Vagina (tissue), 2 donors: ENCODE data around the gene TBC1D2. TPM values are rescaled to one million over a fixed set of nuclear protein-coding genes. Genes with fewer than 3 reads are reported as not detected.

ENCODE experiments used
- DNase-seq, 2 donors: peaks; one replicate each; pipeline ENCODE4 v3.0.0-alpha.2; 2017; ENCODE audit errors: extremely low spot score in 2 of 2
- H3K27ac ChIP-seq: fragments of 200-600 bp; sonication (generic); one replicate; pipeline ENCODE4 v1.5.1; 2019
- H3K27me3 ChIP-seq: fragments of 200-600 bp; sonication (generic); one replicate; pipeline ENCODE4 v1.5.1; 2019
- H3K36me3 ChIP-seq, 2 donors: fragments of 200-600 bp; sonication (generic); one replicate each; pipeline ENCODE4 v1.5.1; 2017 to 2019
- H3K4me1 ChIP-seq: fragments of 200-600 bp; sonication (generic); one replicate; pipeline ENCODE4 v1.5.1; 2019
- H3K4me3 ChIP-seq, 2 donors: fragments of 200-600 bp; sonication (generic); 1 replicate in 1 of 2; 2 replicates in 1 of 2; pipeline ENCODE4 v1.5.1; 2016 to 2019
- H3K9me3 ChIP-seq: fragments of 200-600 bp; sonication (generic); one replicate; pipeline ENCODE4 v1.5.1; 2019
- POLR2A ChIP-seq, 2 donors: fragments of 450-650 bp; IDR thresholded peaks; one replicate each; pipeline ENCODE4 v1.6.1; 2017; ENCODE audit warnings: antibody characterized with exemption in 2 of 2, mild to moderate bottlenecking in 2 of 2, moderate library complexity in 2 of 2
- POLR2AphosphoS5 ChIP-seq, 2 donors: sonication (generic); formaldehyde crosslinking; IDR thresholded peaks; one replicate each; pipeline ENCODE4 v1.9.0; 2017; ENCODE audit warnings: antibody characterized with exemption in 2 of 2, mild to moderate bottlenecking in 2 of 2, low read depth in 1 of 2; ENCODE audit not compliant: insufficient read depth in 1 of 2
- intact Hi-C: fragments of 100-400 bp; cut with DNase I; formaldehyde crosslinking; loops from one replicate; pipeline ENCODE4 v1.15.1; 2023
- total RNA-seq: library from RNA; depleted of rRNA; stranded (reverse); fragments of >200 nt; gene quantifications from one replicate; pipeline ENCODE4 v1.2.3, GENCODE V29; 2016
- TF ChIP-seq, protein P1 (sequence below), 3 experiments: fragments of 450-650 bp in 2 of 3; fragments of 200-600 bp in 1 of 3; sonication (generic) in 1 of 3; IDR thresholded peaks; one replicate each; pipeline ENCODE4 v1.5.1; 2017 to 2019; ENCODE audit warnings: antibody characterized with exemption in 3 of 3, mild to moderate bottlenecking in 2 of 3, moderate library complexity in 2 of 3

TBC1D2 gene
- total RNA-seq, 1 donor from 2014 or later: 28.0 TPM

DNA sequence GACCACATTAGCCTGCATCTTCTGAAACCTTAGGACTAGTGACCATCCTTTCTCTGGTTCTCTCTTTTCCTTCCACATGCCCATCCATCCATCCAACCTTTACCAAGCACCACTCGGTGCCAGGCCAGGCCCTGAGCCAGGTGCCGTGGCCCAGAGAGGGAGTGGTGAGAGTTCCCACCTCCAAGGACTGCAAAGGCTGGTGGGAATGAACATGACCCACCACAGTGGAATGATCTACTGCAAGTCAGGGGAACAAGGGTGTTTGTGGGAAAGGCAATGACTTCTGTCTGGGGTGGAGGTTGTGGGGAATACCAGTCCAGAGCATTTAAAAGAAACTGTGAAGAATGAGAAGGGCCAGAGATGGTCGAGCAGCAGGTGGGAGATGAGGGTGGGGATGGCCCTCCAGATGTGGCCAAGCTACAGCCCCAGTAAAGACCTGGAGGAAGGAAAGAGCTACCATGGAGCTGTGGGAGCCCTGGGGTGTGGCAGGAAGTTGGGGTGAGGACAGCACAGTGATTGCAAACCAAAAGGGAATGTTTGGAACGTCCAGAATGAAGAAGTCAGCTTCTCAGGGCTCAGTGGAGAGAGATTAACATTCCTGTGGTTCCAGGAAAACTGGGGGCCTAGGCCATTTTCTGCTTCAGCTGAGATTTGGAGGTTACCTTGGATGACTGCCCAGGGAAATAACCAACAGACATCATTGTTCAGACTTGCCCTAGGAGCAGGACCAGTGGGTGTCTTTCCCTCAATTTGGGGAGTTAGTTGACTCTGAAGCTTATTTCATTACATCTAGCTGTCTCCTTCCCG is 32.4 kb downstream of the TBC1D2 start:
- TF ChIP-seq, protein P1, sequence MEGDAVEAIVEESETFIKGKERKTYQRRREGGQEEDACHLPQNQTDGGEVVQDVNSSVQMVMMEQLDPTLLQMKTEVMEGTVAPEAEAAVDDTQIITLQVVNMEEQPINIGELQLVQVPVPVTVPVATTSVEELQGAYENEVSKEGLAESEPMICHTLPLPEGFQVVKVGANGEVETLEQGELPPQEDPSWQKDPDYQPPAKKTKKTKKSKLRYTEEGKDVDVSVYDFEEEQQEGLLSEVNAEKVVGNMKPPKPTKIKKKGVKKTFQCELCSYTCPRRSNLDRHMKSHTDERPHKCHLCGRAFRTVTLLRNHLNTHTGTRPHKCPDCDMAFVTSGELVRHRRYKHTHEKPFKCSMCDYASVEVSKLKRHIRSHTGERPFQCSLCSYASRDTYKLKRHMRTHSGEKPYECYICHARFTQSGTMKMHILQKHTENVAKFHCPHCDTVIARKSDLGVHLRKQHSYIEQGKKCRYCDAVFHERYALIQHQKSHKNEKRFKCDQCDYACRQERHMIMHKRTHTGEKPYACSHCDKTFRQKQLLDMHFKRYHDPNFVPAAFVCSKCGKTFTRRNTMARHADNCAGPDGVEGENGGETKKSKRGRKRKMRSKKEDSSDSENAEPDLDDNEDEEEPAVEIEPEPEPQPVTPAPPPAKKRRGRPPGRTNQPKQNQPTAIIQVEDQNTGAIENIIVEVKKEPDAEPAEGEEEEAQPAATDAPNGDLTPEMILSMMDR (IDR thresholded peaks at IDR 0.05): no peak
- no peak for TF ChIP-seq POLR2AphosphoS5 (IDR thresholded peaks at IDR 0.05; ENCODE audit: insufficient read depth in 1 of 2, low read depth in 1 of 2)
- TF ChIP-seq POLR2A (IDR thresholded peaks at IDR 0.05): no peak
- Histone ChIP-seq H3K27ac (peak overlapping the region; percentile 61), H3K27me3 (no peaks in the 10 kb centered on the region), H3K4me1 (peaks cover 15% of the 10 kb centered on the region), H3K4me3 (no peak overlapping the region), H3K9me3 (no peaks in the 10 kb centered on the region), H3K36me3 (peaks cover 0 to 25% of the 10 kb centered on the region in 2 donors)
- intact Hi-C loops: no loop called here
- no peak for DNase-seq

DNA sequence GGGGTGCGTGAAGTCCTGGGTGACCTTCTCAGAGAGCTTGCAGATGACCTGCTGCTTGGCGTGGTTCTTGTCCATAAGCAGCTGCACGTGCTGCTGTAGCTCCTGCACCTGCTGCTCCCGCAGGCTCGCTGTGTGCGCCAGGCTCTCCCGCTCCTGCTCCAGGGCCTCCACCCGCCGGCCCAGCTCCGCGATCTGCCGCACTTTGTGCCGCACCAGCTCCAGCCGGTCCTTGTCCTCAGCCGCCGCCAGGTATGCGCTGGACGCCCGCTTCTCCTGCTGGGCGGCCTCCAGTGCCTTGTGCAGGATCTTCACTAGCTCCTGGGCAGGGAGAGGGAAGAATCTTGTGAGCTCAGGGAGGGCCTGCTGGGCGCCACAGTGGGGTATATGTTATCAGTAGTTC is 34.5 kb downstream of the TBC1D2 start:
- H3K4me3 ChIP-seq: no peak overlapping the region
- TF ChIP-seq, protein P1 (IDR thresholded peaks at IDR 0.05): no peak
- TF ChIP-seq POLR2AphosphoS5 (IDR thresholded peaks at IDR 0.05; ENCODE audit: insufficient read depth in 1 of 2, low read depth in 1 of 2) (no peak), POLR2A (IDR thresholded peaks at IDR 0.05) (no peak)
- peaks cover 15% of the 10 kb centered on the region for H3K4me1 ChIP-seq
- no peak overlapping the region for H3K27ac ChIP-seq
- H3K36me3 ChIP-seq: peaks cover 0 to 13% of the 10 kb centered on the region in 2 donors
- DNase-seq: no peak
- no peaks in the 10 kb centered on the region for H3K27me3 ChIP-seq
- intact Hi-C loops: no loop called here
- H3K9me3 ChIP-seq: no peaks in the 10 kb centered on the region

DNA sequence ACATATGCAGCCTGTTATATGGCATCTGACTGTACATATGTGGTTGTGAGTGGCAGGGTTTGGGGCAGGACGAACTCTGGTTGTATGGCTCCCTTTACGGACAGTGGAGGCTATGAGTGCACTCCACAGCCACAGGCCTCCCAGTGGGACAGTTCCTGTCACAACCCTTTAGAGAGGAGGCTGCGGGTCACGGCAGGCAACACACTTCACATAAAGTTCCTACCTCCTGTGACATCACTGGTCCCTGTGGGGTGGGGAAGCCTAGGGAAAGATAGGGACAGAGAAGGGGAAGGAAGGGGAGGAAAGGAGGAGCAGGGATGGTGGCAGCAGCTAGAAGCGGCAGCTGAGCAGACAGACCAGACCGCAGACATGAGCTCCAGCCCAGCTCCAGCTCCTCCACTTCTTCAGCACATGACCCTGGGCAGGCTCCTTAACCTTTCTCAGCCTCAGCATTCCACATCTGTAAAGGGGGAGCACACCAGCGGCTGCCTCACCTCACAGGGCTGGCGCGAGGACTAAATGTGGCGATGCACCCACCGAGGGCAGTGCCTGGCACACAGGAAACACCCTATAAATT is 35.6 kb downstream of the TBC1D2 start:
- no peak for DNase-seq
- H3K4me3 ChIP-seq: no peak overlapping the region
- TF ChIP-seq POLR2A (IDR thresholded peaks at IDR 0.05): no peak
- no peak for TF ChIP-seq POLR2AphosphoS5 (IDR thresholded peaks at IDR 0.05; ENCODE audit: insufficient read depth in 1 of 2, low read depth in 1 of 2)
- TF ChIP-seq, protein P1 (IDR thresholded peaks at IDR 0.05): no peak
- H3K36me3 ChIP-seq: peaks cover 0 to 13% of the 10 kb centered on the region in 2 donors
- H3K27me3 ChIP-seq: no peaks in the 10 kb centered on the region
- peaks cover 15% of the 10 kb centered on the region for H3K4me1 ChIP-seq
- no peaks in the 10 kb centered on the region for H3K9me3 ChIP-seq
- no peak overlapping the region for H3K27ac ChIP-seq
- intact Hi-C loops: loop anchor here (10.0 kb wide), 1 partner anchor 55 kb away; no protein-coding TSS in a partner anchor

DNA sequence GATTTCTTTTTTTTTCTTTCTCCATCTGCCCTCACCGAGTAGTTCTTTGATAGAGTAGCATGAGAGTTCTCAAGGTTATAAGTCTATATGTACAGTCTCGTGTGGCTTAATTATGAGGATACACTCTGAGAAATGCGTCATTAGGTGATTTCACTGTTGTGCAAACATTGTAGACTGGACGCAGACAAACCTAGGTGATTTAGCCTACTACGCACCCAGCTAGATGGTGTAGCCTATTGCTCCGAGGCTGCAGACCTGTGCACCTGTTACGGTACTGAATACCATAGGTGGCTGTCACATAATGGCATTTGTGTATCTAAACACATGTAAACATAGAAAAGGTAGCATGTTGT is 36.1 kb downstream of the TBC1D2 start:
- H3K4me1 ChIP-seq: peaks cover 19% of the 10 kb centered on the region
- H3K27ac ChIP-seq: no peak overlapping the region
- no peak for DNase-seq
- no peaks in the 10 kb centered on the region for H3K27me3 ChIP-seq
- peaks cover 0 to 13% of the 10 kb centered on the region in 2 donors for H3K36me3 ChIP-seq
- intact Hi-C loops: loop anchor here (10.0 kb wide), 1 partner anchor 55 kb away; no protein-coding TSS in a partner anchor
- H3K9me3 ChIP-seq: no peaks in the 10 kb centered on the region
- TF ChIP-seq POLR2A (IDR thresholded peaks at IDR 0.05): no peak
- TF ChIP-seq, protein P1 (IDR thresholded peaks at IDR 0.05): no peak
- TF ChIP-seq POLR2AphosphoS5 (IDR thresholded peaks at IDR 0.05; ENCODE audit: insufficient read depth in 1 of 2, low read depth in 1 of 2): no peak
- no peak overlapping the region for H3K4me3 ChIP-seq
